Fibroblast of peridontal ligament (primary cell): ENCODE measurements around the gene RNU2-63P.
"Not testable (repeated sequence)": the region's sequence is repeated elsewhere in the genome, so short reads cannot be mapped to it uniquely, and the experiment has no call there.

Experiments
- DNase-seq: peaks from one replicate; pipeline ENCODE4 v3.0.0-alpha.2; 2010; ENCODE audit errors: extremely low read depth

RNU2-63P gene

DNA sequence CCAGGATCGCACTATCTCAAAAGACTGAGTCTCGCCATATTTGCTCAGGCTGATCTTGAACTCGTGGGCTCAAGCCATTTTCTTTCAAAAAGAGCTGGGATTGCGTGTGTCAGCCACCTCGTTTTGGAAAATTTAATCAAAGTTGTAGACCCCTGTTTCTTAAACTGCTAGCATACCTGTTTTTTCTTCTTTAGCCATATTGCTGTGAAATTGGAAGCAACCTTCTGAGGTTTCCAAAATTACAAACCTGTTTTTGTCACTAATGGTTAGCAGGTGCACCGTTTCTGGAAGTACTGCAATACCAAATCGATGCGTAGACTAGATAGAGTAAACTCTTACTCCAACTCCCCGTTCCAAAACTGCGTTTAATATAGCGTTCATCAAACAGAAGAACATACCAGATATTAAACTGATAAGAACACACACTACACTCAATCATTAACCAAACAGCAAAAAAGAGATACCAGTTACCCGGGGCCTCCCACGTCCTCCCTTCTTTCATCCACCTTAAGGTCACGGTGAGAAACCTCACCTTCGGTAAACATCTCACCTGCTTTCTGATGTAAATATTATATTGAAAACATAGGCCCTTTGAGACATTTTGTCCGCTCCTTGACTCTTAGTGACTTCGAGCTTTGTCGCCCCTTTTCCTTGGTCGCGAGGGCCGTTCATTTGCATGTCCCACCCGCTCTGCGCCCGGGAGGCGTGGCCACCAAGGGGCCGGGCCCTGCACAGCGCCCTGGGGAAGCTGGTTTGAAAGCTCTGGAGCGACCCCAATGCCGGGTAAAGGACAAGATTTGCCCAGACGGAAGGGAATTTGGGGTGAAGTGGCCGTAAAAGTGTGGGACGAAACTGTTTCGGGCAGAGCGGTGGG, at the start of gene RNU2-63P:
Gene RNU2-63P (minus strand): TSS at position 462 of the 874 bp plus-strand sequence.
- peak; percentile 80 for DNase-seq

DNA sequence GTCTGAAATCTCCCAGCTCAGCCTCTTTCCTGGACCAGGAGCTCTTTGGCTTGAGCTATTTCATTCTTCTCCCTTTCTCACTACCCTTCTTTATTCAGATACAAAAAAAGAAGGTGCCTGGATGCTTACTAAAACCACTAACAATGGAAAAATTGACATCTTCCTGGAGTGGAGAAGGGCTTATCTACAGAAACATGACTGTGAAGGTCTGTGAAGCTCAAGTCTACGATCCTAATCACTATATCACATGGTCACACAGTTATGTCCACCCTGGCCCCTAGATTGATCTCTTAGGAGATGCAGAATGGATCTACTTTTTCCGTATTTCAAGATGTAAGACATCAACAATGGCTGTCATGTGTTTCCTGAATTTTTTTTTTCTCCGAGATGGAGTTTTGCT, 44.9 kb upstream of the RNU2-63P start:
- DNase-seq, result no peak

DNA sequence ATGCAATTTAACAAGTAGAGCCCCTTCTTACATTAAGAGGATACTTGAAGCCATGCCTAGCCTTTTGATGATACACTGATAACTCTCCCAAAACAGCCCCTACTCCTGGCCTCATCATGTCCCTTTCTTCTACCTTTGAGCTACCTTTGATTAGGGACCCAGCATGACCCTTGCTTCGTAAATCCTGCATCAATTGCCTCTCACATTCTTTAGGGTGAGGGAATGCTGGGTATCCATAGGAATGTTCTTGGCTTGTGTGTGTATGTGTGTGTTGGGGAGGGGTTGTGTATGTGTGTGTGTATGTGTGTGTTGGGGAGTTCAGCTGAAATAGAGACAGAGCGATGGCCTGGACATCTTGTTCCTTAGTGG, 44.5 kb upstream of the RNU2-63P start:
- no peak for DNase-seq

DNA sequence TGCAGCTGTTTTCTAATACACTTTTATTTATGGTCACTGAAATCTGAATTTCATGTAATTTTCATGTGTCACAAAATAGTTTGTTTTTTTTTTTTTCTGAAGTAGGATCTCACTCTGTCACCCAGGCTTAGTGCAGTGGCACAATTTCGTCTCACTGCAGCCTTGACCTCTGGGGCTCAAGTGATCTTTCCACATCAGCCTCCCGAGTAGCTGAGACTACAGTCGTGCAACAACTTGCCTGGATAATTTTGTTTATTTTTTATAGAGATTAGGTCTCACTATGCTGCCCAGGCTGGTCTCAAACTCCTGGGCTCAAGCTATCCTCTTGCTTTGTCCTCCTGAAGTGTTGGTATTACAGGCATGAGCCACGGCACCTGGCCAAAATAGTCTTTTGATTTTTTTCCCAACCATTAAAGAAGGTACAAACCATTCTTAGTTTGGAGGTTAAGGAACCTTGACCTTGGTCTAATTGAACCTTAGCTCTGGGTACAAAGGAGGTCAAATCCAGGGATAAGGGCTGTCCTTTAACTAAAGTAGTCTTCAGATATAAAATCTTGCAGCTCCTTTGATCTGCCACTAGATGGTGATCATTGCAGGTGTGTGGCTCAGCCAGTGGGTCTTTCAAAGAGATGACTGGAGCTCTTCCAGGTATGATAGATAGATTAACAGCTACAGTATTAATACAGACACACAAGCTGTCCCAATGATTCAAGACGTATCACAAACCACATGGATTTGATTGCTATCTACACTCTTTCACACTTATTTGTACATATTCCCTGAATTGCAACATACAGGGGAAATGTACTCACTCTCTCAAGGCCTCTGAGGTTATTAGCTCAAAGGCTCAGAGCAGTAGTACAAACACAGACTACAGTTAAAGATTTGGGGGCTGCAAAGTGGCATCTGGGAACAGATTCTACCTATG, 43.9 kb upstream of the RNU2-63P start:
- DNase-seq, result peak; percentile 36

DNA sequence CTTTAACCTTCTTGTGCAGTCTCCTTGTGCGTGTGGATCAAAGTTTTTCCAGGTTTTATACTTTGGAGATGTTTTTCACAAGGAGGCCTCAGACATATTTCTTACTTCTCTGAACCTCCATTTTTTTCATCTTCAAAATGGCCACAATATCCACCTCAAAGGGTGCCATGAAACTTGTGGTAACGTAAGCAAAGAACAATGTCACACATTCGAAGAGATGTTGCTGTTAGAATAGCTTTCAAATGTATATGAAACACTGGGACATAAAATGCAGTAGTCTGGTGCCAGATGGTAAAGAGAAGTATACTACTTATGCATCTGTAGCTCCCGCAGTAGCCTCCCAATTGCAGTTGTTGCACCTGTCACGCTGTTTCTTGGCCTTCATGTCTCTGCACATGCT, 41.8 kb upstream of the RNU2-63P start:
- no peak for DNase-seq

DNA sequence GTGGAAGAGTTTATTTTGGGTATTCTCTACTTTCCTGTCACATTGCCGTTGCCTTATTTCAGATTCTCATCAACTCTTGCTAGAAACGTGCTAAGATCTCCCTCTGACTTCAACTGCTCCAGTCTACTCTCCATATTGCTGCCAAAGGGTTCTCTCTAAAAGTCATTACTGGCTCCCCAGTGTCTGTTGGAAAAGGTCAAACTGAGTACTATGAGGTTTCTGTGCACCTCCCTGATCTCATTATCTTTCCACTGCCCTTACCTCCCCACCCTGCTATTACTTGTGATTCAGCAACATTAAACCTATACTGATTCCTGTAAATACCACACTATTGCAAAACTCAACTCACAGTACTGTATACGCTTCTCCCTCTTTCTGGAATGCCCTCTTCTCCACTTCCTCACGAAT, 41.1 kb upstream of the RNU2-63P start:
- no peak for DNase-seq

DNA sequence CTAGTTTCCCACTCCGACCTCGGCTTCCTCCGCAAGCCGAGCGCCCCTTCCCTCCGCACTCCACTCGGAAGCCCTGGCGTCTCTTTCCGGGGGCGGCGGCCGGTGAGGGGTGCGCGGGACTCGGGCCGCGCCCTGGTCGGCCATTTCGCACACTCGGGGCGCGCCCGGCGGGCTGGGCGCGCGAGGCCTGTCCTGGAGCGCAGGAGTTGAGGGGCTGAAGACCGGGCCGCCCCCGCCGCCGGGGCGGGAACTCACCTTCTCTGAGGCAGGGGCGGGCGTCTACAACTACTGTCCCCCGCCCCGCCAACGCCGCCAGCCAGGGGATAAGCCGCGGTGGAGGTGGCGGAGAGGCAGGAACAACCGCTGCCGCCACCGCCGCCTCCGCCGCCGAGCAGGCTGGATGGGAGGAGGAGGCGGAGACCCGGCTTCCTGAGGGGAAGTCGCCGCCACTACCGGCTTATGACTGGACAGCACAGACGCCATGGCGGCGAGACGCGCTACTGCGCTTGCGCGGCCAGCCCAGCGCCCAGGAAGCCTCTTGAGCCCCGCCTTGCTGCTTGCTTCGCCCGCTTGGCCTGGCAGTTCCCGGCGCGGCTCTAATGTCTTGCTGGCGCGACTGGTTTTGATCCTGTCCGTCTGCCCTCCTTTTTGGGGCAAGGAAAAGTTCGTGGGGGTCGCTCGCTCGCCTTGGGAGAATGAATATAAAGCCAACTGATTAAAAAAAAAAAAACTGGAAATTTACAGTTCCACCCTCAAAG, 39.2 kb upstream of the RNU2-63P start, which contains the start of gene KRCC1:
Gene KRCC1 (minus strand): TSS at position 413 of the 758 bp plus-strand sequence. CDS start 27,220 bp downstream, outside the sequence.
- peak; percentile 96 for DNase-seq

DNA sequence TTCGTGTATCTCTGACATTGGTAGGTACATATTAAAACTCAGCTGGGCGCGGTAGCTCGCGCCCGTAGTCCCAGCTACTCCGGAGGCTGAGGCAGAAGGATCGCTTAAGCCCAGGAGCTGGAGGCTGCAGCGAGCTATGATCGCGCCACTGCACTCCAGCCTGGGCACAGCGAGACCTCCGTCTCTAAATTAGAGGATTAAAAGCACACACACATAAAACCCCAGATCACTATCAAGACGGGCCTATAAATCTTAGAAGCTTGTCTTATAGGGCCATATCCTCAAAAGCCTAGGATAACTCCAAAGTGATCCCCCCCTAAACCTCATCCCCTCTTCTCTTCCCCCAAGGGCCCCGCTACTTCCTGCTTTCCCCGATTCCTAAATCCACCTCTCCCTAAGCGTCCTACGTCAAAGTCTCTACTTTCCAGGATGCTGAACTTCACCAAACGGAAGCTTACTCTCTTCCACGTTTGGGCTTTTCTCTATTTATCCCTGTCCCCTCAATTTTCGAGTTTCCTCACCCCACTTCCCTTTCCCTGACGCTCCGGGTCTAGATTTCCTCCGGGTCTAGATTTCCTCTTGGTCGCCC, 38.5 kb upstream of the RNU2-63P start:
- peak; percentile 60 for DNase-seq

DNA sequence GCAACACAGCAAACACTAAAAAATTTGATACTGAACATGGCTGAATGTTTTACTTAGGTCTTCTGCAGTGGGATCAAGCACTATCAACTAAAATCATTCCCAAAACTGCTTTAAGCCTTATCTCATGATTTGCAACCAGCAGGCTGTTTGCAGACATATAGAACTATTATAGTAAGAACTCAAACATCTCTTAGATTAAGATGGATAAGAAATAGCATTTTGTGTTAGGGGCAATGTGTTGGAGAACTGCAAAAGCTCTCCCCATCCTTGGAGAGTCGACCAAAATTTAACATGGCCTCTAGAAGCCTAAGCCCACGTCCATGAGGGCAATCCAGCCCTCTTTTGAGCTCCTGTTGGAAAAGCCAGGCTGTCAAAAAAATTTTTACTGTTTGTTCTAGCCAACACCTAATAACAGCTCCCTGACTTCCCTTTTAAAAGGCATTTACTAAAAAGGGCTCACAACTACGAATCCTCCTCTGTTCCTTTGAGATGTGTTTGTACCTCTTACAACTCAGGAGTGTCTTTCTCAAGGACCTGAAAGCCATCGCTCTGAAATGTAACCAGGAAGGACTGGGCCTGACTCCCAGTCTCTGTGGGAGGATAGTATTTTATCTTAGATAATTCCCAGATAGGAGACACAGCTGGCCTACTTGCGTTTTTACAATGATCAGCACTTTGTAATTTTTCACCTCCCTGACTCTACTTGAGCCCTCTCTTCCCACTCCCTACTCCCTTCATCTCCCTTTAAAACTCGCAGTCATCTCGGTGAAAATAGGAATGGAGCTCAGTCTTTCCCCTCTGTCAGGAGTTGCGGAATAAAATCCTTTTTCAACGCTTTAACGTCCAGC, 37.8 kb upstream of the RNU2-63P start:
- DNase-seq, result peak; percentile 5

DNA sequence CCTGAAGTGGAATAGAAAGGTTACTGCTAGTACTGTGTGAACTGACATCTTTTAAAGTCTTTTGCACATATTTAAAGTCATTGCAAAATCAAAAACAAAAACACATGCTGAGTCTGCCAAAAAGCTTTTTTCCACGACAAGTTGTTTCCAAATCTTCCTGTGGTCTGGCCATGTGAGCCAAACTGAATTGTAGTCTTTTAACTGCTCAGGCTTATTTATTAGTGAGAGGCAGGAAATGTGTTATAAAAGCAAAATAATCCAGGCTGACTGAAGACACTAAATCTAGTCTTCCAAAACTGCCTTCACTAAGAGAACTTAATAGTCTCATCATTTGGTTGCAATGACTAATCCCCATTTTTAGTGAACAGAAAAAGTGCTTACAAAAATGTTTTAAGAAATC, 36.9 kb upstream of the RNU2-63P start:
- peak; percentile 79 for DNase-seq

DNA sequence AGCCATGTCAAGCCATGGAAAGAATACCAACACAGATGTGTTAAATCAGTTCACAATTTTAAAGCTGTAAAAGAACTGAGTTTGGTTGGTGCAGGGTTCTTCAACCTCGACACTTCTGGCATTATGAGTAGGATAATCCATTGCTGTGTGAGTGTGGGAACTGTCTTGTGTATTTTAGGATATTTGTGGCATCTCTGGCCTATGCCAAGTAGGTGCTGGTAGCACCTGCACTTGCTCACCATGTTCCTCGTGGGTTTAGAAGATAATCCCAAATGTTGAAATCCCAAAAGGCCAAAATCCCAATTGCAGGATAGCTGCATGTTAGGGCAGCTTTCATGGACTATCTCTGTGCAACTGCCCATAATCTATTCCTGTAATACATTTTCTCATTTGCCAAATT, 35.4 kb upstream of the RNU2-63P start:
- DNase-seq, result no peak

DNA sequence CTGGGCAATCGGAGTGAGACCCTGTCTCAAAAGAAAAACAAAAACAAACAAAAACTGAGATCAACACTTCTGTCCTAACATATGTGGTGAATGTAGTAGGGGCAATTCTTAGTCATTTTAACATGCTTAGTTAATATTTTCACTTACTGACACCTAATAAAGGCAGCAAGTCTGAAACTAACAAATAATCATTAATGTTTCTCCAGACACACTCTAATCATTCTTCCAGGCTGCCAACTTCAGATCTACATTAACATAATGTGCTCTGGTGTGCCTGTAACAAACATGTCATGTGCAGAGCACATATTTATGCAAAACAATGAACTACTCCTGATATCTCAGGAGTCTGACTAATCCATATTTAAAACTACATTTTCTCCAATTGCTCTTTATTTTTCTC, 33.3 kb upstream of the RNU2-63P start:
- no peak for DNase-seq

DNA sequence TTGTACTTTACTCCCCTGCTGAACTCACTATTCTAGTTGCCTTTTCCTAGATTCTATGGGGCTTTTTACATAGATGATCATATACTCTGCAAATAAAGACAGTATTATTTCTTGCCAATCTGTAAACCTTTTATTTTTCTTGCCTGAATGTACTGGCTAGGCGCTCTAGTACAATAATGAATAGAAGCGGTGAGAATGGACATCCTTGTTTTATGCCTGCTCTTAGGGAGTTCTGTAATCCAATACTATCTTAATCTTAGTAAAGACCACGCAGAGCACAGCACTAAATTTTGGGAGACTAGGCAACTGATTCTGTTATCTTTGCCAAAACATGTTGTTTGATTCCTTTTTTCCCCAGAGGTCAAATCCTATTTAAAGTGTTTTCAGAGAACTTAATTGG, 32.2 kb upstream of the RNU2-63P start:
- no peak for DNase-seq

DNA sequence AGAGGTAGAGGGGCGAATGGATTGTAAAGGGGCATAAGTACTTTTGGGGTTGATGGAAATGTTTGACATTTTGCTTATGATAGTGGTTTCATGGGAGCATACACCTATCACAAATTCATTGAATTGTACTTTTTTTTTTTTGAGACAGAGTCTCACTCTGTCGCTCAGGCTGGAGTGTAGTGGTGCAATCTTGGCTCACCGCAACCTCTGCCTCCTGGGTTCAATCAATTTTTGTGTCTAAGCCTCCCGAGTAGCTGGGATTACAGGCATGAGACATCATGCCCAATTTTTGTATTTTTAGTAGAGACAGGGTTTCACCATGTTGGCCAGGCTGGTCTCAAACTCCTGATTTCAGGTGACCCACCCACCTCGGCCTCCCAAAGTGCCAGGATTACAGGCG, 29.2 kb upstream of the RNU2-63P start:
- DNase-seq, result not testable (repeated sequence)

DNA sequence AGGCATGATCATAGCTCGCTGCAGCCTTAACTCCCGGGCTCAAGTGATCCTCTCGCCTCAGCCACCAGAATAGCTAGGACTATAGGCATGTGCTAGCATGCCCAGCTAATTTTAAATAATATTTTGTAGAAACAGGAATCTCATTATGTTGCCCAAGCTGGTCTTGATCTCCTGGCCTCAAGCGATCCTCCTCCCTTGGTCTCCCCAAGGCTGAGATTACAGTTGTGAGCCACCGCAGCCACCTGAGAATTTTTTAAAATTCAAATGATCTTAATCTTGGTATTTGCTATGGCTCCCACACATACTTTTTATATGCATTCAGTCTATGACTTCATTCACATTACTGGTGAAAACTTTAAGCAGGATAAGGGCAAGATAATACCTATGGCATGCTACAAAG, 26.1 kb upstream of the RNU2-63P start:
- DNase-seq, result no peak

DNA sequence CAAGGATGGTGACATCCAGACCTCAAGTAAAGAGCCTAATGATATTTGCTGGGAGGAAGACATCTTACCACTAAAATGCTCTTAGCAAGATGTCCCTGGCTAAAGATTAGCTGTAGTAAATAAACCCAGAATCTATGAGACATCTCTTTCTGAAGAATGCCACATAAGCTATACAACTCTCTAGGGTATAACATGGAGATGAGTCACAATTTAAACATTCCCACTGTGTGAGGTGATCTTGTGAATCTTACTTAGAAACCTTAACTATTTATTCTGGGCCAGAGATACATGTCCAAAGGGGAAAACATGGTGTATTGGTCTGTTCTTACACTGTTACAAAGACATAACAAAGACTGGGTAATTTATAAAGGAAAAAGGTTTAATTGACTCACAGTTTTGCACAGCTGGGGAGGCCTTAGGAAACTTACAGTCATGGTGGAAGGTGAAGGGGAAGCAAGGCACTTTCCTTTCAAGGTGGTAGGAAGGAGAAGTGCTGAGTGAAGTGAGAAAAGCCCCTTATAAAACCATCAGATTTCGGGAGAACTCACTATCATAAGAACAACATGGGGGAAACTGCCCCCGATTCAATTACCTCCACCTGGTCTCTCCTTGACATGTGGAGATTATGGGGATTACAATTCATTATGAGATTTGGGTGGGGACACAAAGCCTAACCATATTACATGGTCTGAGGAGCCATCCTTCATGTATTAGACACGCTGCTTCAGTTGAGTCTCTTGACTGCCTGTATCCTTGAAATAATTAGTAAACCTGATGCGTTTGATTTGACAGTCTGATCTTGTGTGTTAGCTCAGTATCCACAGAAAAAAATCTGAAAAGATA, 22.1 kb upstream of the RNU2-63P start:
- DNase-seq, result peak; percentile 88

DNA sequence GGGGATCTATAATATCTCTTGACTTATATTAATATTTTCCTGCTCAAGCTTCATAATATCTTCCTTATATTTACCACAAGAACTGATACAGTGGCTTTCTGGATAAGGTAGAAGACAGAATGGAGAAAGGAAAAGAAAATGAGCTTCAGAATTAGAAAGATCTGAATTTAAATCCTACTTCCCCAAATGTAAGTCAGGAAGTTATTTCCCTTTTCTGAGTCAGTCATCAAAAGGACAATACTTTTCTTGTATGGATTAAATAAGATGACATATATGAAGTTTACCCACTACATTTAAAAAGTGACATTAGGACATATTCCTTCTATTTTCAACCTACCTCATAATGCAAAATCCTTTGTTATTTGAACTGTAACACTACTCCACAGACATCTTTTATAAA, 20.3 kb upstream of the RNU2-63P start:
- no peak for DNase-seq

DNA sequence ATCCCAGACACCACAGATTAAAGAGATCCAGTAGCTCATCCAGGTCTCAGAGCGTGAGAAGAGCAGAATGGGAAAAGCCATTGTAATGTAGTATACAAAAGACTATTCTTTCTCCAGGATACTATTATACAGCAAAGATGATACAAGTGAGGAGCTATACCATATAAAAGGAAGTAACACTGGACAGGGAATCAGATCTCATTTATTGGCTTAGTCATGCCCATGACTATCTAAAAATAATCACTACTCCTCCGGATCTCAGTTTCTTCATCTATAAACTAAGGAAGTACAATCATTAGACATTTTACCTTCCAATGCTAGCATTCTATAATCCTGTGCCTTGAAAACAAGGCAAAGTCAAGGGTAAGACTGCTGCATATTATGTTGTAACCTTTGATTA, 19.8 kb upstream of the RNU2-63P start:
- DNase-seq, result no peak

DNA sequence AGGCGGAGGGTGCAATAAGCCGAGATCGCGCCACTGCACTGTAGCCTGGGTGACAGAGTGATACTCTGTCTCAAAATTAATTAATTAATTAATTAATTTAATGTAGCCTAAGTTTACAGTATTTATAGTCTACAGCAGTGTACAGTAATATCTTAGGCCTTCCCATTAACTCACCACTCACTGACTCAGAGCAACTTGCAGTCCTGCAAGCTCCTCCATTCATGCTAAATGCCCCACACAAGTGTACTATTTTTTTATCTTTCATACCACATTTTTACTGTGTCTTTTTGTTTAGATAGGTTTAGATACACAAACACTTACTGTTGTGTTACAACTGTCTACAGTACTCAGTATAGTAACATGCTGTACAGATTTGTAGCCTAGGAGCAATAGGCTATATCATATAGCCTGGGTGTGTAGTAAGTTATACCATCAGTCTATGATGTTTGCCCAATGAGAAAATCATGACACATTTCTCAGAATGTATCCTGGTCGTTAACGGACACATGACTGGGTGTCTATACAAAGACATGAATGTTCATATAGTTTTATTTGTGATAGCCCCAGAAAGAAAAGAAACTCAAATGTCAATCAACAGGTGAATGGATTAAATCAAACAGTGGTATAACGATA, 15.8 kb upstream of the RNU2-63P start:
- DNase-seq, result no peak
